HFF-Myc (cell line): Measurements from ENCODE around the gene SPIN2B.
"Not testable (repeated sequence)": the region's sequence is repeated elsewhere in the genome, so short reads cannot be mapped to it uniquely, and the experiment has no call there.

Experiments
- DNase-seq: peaks from one replicate; pipeline ENCODE4 v3.0.0-alpha.2; 2011; ENCODE audit warnings: low read depth; ENCODE audit errors: extremely low read depth
- H3K4me3 ChIP-seq: replicated peaks from 2 replicates; pipeline ENCODE4 v1.5.1; 2011; ENCODE audit warnings: low read depth, mild to moderate bottlenecking, control low read depth, low read length
- CTCF ChIP-seq: IDR thresholded peaks from 2 replicates; pipeline ENCODE4 v1.5.1; 2012; ENCODE audit warnings: mild to moderate bottlenecking, low read depth, low read length, control low read depth; ENCODE audit errors: missing control alignments

Gene SPIN2B

GRCh38 chrX:57104921-57105398 lies 16.4 kb downstream of the SPIN2B start:
- no peak for TF ChIP-seq CTCF

GRCh38 chrX:57104406-57104805 lies 16.9 kb downstream of the SPIN2B start:
- no peak overlapping the region for H3K4me3 ChIP-seq
- DNase-seq = no peak
- TF ChIP-seq CTCF = no peak

More at GRCh38 chrX:57104921-57105398, 16.4 kb downstream of the SPIN2B start:
- no peak overlapping the region for H3K4me3 ChIP-seq
- no peak for DNase-seq

GRCh38 chrX:57103489-57103888 lies 17.9 kb downstream of the SPIN2B start:
- TF ChIP-seq CTCF = no peak
- DNase-seq = no peak
- no peak overlapping the region for H3K4me3 ChIP-seq

GRCh38 chrX:57102918-57103317 lies 18.4 kb downstream of the SPIN2B start:
- not testable (repeated sequence) for DNase-seq

GRCh38 chrX:57083143-57083542 lies 38.2 kb downstream of the SPIN2B start:
- TF ChIP-seq CTCF = no peak
- H3K4me3 ChIP-seq = no peak overlapping the region
- DNase-seq = no peak

More at GRCh38 chrX:57102918-57103317, 18.4 kb downstream of the SPIN2B start:
- H3K4me3 ChIP-seq = not testable (repeated sequence)

GRCh38 chrX:57074458-57074857 lies 46.9 kb downstream of the SPIN2B start:
- TF ChIP-seq CTCF = no peak
- DNase-seq = no peak
- H3K4me3 ChIP-seq = no peak overlapping the region

GRCh38 chrX:57070185-57070984 lies 51.0 kb downstream of the SPIN2B start:
- DNase-seq = no peak
- no peak overlapping the region for H3K4me3 ChIP-seq
- no peak for TF ChIP-seq CTCF
